ENCODE data around the gene PRAMEF18.
"Not testable (repeated sequence)": the region's sequence is repeated elsewhere in the genome, so short reads cannot be mapped to it uniquely, and the experiment has no call there.

DNA sequence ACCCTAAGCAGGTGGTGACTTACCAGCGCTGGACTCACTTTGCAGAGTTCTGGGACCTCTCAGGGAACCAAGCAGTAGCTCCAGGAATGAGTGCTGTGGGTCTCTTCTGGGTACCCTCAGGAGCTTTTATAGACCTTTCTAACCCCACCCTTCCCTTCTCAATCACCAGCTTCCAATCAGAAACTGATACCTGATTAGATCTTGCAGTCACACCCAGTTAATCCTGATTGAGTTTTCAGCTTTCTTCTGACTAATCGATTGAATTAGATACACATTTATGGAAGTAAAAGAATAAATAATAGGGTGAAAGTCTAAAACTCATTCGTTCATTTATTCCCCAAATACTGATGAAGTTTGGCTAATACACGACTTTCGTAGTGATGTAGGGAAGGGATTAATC, 24.6 kb downstream of the PRAMEF18 start, which contains the start of gene PRAMEF13:
- not testable (repeated sequence) for TF ChIP-seq ZFP30 (CRISPR knock-in tag; IDR thresholded peaks at IDR 0.05); BACH2 (CRISPR knock-in tag; IDR thresholded peaks at IDR 0.05; ENCODE audit: borderline replicate concordance); SNAI2 (CRISPR knock-in tag; IDR thresholded peaks at IDR 0.05); RARB (CRISPR knock-in tag; IDR thresholded peaks at IDR 0.05); ISL1 (CRISPR knock-in tag; IDR thresholded peaks at IDR 0.05); ZNF70 (CRISPR knock-in tag; IDR thresholded peaks at IDR 0.05); ZFP3 (CRISPR knock-in tag; IDR thresholded peaks at IDR 0.05); PPARA (CRISPR knock-in tag; IDR thresholded peaks at IDR 0.05; ENCODE audit: borderline replicate concordance); TOX (CRISPR knock-in tag; IDR thresholded peaks at IDR 0.05; ENCODE audit: borderline replicate concordance); OSR1 (CRISPR knock-in tag; IDR thresholded peaks at IDR 0.05)
- TF ChIP-seq, protein P1, sequence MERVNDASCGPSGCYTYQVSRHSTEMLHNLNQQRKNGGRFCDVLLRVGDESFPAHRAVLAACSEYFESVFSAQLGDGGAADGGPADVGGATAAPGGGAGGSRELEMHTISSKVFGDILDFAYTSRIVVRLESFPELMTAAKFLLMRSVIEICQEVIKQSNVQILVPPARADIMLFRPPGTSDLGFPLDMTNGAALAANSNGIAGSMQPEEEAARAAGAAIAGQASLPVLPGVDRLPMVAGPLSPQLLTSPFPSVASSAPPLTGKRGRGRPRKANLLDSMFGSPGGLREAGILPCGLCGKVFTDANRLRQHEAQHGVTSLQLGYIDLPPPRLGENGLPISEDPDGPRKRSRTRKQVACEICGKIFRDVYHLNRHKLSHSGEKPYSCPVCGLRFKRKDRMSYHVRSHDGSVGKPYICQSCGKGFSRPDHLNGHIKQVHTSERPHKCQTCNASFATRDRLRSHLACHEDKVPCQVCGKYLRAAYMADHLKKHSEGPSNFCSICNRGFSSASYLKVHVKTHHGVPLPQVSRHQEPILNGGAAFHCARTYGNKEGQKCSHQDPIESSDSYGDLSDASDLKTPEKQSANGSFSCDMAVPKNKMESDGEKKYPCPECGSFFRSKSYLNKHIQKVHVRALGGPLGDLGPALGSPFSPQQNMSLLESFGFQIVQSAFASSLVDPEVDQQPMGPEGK (CRISPR knock-in tag; IDR thresholded peaks at IDR 0.05; ENCODE audit: borderline replicate concordance), result not testable (repeated sequence)
- TF ChIP-seq, protein P2, sequence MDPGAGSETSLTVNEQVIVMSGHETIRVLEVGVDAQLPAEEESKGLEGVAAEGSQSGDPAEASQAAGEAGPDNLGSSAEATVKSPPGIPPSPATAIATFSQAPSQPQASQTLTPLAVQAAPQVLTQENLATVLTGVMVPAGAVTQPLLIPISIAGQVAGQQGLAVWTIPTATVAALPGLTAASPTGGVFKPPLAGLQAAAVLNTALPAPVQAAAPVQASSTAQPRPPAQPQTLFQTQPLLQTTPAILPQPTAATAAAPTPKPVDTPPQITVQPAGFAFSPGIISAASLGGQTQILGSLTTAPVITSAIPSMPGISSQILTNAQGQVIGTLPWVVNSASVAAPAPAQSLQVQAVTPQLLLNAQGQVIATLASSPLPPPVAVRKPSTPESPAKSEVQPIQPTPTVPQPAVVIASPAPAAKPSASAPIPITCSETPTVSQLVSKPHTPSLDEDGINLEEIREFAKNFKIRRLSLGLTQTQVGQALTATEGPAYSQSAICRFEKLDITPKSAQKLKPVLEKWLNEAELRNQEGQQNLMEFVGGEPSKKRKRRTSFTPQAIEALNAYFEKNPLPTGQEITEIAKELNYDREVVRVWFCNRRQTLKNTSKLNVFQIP (CRISPR knock-in tag; IDR thresholded peaks at IDR 0.05; ENCODE audit: borderline replicate concordance, low read depth), result not testable (repeated sequence)
- TF ChIP-seq, protein P3, sequence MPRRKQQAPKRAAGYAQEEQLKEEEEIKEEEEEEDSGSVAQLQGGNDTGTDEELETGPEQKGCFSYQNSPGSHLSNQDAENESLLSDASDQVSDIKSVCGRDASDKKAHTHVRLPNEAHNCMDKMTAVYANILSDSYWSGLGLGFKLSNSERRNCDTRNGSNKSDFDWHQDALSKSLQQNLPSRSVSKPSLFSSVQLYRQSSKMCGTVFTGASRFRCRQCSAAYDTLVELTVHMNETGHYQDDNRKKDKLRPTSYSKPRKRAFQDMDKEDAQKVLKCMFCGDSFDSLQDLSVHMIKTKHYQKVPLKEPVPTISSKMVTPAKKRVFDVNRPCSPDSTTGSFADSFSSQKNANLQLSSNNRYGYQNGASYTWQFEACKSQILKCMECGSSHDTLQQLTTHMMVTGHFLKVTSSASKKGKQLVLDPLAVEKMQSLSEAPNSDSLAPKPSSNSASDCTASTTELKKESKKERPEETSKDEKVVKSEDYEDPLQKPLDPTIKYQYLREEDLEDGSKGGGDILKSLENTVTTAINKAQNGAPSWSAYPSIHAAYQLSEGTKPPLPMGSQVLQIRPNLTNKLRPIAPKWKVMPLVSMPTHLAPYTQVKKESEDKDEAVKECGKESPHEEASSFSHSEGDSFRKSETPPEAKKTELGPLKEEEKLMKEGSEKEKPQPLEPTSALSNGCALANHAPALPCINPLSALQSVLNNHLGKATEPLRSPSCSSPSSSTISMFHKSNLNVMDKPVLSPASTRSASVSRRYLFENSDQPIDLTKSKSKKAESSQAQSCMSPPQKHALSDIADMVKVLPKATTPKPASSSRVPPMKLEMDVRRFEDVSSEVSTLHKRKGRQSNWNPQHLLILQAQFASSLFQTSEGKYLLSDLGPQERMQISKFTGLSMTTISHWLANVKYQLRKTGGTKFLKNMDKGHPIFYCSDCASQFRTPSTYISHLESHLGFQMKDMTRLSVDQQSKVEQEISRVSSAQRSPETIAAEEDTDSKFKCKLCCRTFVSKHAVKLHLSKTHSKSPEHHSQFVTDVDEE (CRISPR knock-in tag; IDR thresholded peaks at IDR 0.05), result not testable (repeated sequence)

Measured in SK-N-SH treated with all-trans-retinoic acid at 6 μM for 48 hours (cell line).